ENCODE measurements around the gene TNNI3. TPM values are rescaled to one million over a fixed set of nuclear protein-coding genes. Genes with fewer than 3 reads are reported as not detected.

TNNI3 gene
- total and polyA plus RNA-seq, 9 of the 15 experiments (the other 6 are each of a cell fraction or from before 2014, with no cell fraction given) = 4.7 to 158 (median 42.0) TPM

GRCh38 chr19:55173714-55174409 lies 16.3 kb upstream of the TNNI3 start (continued):
- TF ChIP-seq MLLT1 (IDR thresholded peaks at IDR 0.05) (no peak), ARID2 (IDR thresholded peaks at IDR 0.05) (no peak), MCM3 (IDR thresholded peaks at IDR 0.05) (no peak), ZNF449 (CRISPR knock-in tag; IDR thresholded peaks at IDR 0.05) (no peak), TFE3 (CRISPR knock-in tag; IDR thresholded peaks at IDR 0.05) (no peak), TGIF2 (CRISPR knock-in tag; IDR thresholded peaks at IDR 0.05) (no peak), NFYB (IDR thresholded peaks at IDR 0.05; ENCODE audit: extremely low read depth, insufficient read length) (no peak), HDAC1 (IDR thresholded peaks at IDR 0.05) (peak in 1 of 2 experiments; percentile 27; a peak in 2 of 4 replicates), FOXA3 (CRISPR knock-in tag; conservative IDR thresholded peaks at IDR 0.05 in 1 of 2, IDR thresholded peaks at IDR 0.05 in 1 of 2) (no peak), ZNF398 (CRISPR knock-in tag; IDR thresholded peaks at IDR 0.05) (no peak), KDM2B (CRISPR knock-in tag; IDR thresholded peaks at IDR 0.05) (no peak), HMGN3 (IDR thresholded peaks at IDR 0.05; ENCODE audit: borderline replicate concordance, extremely low read depth, insufficient read length, low read depth, low read length) (no peak), USF1 (CRISPR knock-in tag; IDR thresholded peaks at IDR 0.05) (no peak), ZNF146 (CRISPR knock-in tag; IDR thresholded peaks at IDR 0.05; ENCODE audit: unreplicated experiment) (no peak), PATZ1 (CRISPR knock-in tag; IDR thresholded peaks at IDR 0.05; ENCODE audit: borderline replicate concordance) (no peak), NFIC (IDR thresholded peaks at IDR 0.05) (no peak), NONO (IDR thresholded peaks at IDR 0.05; ENCODE audit: low read depth in 2 of 2, low read length in 1 of 2) (0 out of 4 replicates have a peak, but pooled peaks of 1 of the 2 experiments have one; percentile 15), MTA2 (IDR thresholded peaks at IDR 0.05; ENCODE audit: low read depth) (no peak)
